CD4-positive, alpha-beta T cell treated with Interleukin-2 at 100 ng/mL for 4 hours (primary cell): ENCODE results near the gene IFT27.
A peak's percentile ranks its signal among the peaks of the same experiment; 100 is the strongest.

Experiments used
- DNase-seq: peaks from one replicate; pipeline ENCODE4 v3.0.0-alpha.2; 2020; ENCODE audit warnings: low spot score

Gene IFT27

DNA sequence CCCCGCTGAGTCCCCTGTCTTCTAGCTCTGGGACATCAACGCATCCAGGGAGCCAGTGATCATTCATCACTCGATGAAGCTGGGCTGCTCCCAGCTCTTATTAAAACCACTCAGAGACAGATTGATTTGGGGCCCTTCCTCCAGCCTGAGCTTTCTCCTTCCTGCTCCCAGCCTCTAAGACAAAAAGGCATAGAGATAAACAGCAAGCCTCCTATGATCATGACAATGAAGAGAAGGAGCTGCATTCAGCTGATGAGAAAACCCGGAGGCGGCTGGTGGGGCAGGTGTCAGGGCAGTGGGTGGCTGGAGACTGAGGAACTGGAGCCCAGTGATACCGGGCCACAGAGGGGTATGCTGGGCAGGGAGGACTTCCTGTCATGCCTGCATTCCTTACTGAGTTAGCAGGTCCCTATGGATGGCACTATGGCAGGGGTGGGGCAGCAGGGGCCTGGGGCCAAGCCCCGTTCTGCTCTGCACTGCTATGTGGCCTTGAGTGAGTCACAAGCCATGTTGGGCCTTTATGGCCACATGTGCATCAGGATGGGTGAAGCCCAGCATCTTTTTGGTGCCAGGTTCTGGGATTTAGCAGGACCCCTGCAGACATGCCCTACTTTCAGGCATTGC, 20.7 kb upstream of the IFT27 start:
- no peak for DNase-seq

DNA sequence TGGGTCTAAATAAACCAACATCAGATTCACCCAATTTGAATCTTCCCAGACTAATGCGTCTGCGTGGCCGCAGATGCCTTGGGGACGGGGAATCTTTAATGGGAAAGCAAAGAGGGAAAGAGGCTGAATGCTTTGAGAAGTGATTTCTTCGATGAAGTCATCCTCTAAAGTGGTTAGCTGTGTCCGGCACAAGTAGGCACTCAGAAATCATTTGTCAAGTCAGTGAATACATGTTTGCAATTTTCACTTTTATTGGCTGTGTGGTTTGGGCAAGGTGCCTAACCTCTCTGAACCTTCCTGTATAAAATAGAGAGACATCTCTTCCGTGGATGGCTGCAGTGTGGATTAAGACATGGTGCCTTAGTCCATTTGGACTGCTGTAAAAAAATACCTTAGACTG, 19.7 kb upstream of the IFT27 start:
- DNase-seq: no peak

DNA sequence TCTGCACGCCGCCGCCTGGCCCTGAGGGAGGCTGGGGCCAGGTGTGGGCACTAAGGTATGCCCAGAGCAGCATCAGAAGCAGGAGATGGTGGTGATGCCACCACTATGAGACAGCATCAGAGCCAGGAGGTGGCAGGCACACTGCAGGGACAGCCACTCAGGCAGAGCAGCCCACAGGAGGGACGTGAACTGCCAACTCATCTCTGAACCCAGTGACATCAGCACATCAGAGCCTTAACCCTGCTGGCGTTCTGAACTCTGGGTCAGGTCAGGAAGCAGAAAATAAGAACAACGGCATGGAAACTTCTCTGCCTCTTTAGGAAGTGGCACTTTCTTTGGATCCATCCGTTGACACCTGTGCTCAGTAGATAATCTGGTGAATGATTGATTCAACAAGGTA, 14.7 kb upstream of the IFT27 start:
- no peak for DNase-seq

DNA sequence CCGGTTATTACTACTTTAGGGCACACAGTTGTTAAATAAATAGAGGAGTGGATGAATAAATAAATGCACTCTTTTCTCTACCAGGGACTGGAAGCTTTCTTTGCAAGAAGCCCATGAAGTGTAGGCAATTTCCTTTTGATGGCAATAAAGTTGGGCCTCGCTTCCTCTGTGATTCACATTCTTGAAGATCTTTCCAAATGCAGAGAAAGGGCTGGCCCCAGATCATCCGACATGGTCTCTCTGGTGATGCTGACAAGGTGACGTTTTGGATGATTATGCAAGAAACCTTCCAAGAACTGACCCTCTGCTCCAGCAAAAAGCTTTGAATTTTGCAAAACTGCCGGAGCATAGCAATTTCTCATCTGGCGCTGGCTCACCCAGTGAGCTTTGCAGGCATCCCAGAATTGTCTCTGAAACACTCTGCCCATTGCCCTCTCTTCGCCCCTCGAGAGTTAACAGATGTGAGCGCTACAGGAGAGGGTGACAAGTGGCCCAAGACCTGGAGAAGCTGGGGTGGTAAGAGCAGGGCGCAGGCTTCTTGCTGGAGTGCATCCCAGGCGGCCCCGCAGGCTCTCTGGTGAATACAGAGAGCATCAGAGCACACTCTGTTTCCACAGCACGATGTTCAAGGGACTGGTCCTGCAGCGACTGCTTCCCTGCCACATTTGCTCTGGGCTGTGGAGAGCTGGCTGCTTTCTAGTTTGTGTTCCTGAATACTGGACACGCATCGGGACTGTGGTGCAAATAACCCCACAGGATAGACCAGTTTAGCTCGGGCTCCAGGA, 11.5 kb upstream of the IFT27 start:
- no peak for DNase-seq

DNA sequence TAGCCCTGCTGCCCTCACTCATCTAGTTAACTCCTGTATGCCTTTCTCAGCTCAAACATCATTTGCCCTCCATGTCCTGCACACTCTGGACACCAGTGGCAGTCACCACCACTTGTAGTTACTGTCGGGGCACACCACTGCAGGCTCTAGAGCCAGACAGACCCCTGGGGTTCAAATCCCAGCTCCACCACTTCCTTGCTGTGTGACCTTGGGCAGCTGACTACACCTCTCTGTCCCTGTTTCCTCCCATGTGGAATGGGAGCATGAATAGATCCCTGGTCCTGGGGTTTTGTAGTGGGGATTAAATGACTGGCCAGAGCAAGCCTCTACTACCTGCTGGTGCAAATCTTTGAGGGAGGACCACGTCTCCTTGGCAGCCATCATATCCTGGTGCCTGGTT, 7.8 kb upstream of the IFT27 start:
- DNase-seq: no peak

DNA sequence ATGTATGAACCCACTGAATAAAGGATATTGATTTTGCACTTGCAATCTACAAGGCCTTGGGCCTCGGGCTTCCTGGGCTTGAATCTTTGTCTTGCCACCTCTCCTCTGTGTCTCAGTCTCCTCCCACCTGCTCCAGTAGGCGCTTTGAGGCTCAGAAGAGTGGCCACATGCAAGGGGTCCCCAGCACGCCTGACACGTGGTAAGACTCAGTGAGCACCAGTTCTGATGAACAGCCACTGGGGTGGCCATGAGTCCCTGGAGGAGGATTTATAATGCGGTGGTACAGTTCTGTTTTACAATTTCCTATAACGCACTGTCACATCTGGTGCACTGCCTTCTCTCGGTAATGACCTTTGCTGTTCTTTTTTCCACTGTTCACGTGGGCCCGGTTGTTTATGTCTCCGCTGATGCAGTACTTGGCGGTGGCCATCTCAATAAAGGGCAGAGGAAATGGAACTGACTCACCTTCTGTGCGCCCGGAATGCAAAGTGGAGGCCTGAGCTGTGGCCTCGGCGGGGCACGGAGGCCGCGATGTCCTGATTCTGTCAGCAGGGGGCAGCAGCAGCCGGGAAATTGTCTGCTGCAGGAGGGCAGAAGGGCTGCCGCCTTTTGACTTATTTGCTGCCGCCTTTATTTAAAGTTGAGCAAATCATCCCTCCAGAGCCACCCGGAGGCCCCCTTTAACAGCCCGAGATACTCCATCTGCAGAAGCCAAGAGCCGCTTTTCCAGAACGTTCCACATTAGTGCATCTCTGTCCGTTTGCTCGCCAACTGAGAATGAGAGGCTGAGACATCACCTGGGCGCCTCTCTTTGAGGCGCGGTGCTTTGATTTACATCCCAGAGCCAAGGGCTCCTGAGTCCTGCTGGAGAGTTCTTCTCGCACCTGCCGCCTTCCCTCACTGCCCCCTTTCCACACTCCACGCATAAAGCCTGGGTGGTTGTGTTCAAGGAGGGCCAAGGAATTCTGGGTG, 6.0 kb upstream of the IFT27 start:
- DNase-seq: peak; percentile 93

DNA sequence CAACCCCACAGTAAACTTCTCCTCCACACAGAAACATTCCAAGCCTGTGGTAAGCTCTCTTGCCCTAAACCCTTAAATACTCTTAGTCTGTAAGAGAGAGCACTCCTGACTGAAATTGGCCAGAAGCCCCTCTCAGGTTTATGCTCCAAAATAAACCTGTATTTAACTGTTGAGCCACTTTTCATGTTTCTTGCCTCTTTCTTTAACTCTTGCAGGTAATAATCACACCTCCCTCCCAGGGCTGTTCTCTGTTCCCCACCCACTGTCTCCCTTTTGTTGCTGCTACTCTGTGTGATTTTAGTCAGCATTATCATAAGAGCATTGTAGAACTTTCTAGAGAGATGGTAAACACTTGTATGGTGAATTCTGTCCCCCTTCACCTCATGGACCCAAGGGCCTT, 2.1 kb upstream of the IFT27 start:
- DNase-seq: no peak

DNA sequence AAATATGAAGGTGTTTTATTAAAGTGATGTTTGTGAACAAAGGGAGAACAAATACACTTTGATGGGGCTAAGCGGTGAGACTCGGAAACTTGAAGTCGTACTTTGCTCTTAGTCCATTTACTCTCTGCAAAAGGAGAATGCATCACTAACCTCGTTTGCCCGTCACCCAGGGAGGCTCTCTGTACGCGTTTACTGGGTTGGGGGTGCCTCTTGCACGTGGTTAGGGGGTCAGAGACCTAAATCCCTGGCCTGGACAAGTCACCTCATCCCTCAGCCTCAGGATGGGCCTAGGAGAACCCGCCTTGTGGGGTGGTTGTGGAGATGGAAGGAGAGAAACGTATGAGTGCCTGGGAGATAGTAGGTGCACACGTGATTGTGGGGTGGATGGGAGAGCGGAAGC, 803 bp upstream of the IFT27 start:
- DNase-seq: peak; percentile 1

DNA sequence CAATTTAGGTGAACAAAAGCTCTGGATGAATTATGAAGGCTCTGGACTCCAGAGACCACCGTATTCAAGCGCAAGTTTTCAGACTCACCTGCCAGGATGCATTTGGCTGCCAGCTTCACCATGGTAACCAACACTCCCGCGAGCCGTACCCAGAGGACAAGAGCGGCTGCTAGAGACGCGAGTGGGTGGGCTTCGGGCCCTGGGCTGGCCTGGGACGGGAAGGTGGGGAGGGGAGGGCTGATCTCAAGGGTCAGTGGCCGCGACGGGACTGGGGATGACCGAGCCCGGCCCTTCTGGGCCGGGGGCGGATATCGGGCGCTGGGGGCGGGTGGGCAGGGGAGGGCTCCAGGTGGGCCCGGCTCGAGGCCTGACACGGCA, 344 bp downstream of the IFT27 start:
- peak; percentile 38 for DNase-seq

DNA sequence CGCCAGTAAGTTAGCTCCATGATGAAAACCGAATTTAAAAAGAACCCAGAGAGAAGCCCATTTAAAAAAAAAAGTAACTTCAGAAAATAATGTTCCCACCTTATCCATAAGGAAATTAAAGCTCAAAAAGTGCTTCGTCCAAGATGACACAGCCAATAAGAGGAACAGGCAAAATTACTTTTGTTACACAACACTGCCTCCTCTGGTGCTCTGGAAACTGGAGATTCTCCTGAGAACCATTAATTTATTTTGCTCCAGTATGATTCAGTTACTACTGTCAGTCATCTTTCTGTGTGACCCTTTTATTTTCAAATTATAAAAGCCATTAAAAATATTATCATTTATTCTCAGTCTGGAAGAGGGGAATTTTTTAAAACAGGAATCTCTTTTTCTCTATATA, 2.0 kb downstream of the IFT27 start:
- DNase-seq: peak; percentile 7

DNA sequence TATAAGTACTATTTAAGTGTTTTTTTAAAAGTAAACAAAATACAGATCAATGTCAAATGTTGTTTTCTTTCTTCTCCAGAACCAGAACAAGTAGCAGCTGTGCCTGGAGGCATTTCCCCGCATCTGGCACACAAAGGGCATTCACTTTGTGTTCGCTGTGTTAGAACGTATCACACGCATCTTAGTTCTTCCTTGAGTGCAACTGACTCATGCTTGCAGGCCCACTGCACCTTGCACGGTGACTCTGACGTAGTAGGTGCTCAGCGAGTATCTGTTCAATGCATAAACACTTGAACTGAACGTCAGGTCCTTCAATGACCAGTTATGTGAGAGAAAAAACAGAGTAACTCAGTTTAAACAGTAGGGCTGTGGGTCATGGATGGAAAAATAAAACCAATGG, 3.5 kb downstream of the IFT27 start:
- DNase-seq: no peak

DNA sequence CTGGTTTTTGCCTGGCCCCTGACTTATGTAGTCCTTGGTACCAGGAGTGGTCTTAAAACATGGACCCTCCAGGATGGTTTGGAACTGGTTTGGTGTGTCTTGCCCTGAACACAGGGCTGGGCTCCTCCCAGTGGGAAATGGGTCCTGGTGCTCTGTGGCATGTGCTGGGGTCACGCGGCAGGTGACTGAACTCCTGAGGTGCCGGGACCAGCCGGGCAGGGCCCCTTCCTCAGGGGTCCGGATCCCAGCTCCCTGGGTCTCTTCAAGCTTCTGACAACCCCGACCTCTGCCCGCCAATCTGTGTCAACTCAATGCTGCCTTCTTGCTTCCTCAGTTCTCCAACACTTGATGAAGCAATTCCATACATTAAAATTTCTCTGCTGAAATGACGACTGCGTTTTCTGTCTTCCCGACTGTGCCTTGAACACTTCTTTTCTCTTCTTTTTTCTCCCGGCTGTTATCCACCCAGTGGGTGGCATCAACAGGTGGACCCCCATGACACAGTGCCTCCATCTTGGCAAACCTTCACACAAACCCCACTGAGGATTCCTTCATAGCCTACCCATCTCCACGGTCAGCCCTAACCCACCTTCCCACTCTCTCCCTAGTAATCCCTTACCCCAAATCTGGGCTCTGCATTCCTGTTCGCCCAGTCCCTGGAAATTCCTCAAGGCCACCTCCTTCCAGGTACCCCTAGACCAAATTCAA, 4.4 kb downstream of the IFT27 start:
- no peak for DNase-seq

DNA sequence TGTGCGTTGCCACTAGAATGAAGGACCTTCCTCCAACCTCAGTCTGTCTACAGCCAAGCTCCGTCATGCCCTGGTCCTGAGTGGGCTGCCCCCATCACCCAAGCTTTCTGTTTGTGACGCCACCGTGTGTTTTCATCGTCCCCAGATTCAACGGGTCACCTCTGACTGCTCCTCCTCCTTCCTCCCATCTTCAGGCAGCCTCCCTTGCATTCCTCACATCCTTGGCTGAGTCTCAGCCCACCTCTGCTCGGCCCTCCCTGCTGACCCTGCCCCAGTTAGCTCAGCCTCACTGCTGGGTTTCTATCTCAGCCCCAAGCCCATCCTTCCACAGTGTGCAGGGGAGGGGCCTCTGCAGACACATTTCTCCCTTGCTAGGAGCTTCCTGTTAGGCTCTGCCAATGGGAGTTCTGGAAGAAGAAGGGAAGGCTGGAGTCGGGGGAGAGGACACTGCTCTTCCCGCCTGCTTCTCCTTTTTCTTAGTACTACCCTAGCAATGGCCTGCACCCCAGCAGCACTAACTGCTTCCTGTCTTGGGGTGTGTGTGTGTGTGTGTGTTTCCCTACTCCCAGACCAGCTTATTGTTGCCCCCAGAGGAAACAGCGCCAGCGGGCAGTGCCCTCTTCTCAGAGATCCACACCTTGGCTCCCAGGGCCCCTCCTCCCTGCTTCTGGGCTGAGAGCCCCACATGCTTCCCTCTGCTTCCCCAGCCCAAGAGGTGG, 5.2 kb downstream of the IFT27 start:
- no peak for DNase-seq

DNA sequence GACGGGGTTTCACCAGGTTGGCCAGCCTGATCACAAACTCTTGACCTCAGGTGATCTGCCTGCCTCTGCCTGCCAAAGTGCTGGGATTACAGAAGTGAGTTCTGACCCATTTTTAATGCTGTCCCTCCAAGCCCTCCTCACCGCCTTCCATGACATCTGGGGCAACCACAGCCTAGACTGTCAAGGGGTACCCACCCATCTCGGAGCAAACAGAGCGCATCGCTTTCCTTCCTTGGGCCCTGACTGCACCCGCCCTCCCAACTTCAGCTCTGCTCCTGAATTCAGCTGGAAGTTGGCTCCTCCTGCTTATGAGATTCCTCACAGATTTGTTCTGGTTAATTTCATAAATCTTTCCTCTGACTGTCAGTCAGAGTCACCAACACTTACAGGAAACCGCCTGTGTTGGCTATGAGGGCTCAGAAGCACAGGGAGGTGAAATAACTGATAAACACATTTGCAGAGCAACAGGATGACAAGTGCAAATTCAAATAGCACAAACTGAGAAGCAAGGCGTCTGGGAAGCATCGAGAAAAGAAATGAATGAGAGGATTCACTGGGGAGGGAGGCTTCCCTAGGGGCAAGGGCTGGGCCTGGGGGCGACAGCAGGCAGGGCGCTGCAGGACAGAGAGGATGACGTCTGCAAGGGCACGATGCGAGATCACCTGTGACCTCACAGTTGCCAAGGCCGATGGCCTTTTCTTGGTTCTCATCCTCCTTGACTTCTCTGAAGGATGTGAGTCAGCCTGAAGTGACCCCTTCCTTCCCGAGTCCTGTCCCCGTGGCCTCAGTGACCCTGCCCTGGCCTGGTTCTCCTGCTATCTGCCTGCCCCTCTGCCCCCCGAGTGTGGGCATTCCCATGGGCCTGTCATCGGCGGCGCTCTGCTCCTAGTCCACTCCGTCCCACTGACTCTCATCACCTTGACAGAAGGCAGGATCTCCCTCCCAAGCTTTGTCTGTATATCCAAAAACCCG, 6.1 kb downstream of the IFT27 start:
- no peak for DNase-seq

DNA sequence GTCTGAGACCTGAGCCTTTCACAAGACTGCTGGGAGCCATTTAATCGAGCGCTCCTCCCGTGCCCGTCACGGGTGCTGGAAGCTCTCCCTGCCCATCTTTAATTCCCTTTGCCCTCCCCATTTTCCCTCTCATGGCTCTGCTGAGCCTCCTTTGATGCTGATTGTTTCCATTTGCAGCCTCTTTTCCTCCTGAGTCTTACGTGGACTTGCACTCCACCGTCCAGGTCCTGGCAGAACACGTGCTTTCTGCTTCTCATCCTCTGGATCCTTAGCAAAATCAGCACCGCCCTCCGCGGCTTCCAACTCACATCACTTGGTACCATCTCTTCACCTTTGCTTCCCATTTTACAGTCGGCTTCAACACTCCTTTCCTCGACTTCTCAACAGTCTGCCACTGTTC, 7.3 kb downstream of the IFT27 start:
- no peak for DNase-seq

DNA sequence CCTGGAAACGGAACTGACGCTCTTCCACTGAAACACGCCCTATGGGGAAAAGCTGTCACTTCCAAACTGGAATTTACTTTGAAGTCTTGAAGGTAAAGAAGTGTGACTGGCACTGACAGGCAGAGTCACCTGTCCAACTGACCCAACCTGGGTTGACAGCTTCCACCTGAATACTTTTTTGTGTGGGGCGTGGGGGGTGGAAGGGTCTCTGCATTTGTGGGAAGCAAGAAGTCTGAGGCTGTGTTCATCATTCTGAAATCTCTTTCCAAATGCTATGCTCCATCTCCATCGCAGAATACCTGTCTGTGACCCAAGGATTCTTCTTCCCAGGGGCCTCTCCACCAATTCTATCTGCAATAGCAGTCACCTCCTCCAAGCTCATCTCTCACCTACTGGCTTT, 7.8 kb downstream of the IFT27 start:
- DNase-seq: no peak

DNA sequence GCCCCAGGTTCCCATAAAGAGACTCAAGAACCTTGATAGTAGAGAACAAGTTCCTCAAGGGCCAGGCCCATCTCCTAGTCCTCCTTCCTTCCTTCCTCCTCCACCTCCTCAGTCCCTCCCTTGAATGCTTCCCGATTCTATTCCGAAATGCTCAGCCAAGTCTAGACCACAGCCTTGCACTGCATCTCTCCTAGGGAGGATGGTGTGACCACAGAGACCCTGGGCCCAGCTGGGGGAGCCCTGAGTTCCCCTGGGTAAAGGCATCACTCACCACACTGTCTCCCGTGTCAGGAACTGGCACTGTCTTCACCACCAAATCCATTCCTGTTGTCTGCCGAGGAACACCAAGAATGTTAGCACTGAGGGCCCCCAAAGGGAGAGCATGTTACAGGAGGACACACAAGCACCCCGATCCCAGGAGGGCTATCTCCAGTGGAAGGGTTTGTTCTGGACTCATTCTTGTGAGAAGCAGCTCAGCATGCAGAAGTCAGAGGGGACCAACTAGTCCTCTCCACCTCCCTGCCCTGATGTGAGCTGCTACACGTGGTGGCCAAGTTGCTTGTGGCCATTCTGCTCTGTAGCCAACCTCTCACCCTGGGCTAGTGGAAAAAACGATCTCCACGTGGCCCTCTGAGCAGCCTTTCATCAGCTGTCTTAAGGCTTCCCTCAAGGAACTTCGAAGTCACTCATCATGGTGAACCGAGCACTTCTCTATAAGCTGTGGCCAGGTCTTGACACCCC, 8.7 kb downstream of the IFT27 start:
- DNase-seq: no peak

DNA sequence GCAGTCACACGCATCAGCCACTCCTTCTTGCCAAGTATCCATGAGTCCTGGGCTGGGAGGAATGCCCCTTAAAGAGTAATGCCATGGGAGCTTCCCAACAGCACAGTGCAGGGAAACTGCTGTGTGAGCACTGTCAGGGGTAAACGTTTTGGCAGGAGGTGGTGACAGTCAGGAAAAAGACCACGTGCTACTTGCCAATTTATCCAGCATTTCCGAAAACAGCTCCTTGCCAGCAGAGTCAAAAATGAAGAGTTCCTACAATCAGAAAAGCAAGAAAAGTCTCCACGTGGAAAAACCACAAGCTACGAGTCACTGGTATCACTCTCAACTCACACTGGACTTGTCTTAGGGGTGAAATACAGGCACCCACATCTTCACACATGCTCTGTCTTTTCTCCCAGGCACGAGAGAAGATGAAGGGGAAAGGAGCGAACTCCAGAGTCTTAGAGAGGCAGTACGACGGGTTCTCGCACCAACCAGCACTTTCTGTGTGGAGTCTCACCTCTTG, 9.9 kb downstream of the IFT27 start:
- DNase-seq: no peak
